ENCODE results near the gene TOR1A. TPM values are rescaled to one million over a fixed set of nuclear protein-coding genes. Genes with fewer than 3 reads are reported as not detected.

The TOR1A gene
- total RNA-seq, 1 donor from 2014 or later: 32.7 TPM

- DNase-seq (ENCODE audit: low read depth in 2 of 2): no peak
Measured at GRCh38 chr9:129852579-129852978, 28.6 kb upstream of the TOR1A start.

GRCh38 chr9:129851821-129852220 lies 27.9 kb upstream of the TOR1A start:
- no peak for DNase-seq (ENCODE audit: low read depth in 2 of 2)

GRCh38 chr9:129850821-129851550 lies 27.1 kb upstream of the TOR1A start:
- no peak for DNase-seq (ENCODE audit: low read depth in 2 of 2)

- peak in 1 of 2 donors; percentile 86 for DNase-seq (ENCODE audit: low read depth in 2 of 2)
Measured at GRCh38 chr9:129849901-129850300, 26.0 kb upstream of the TOR1A start.

- no peak for DNase-seq (ENCODE audit: low read depth in 2 of 2)
Measured at GRCh38 chr9:129848712-129849441, 24.9 kb upstream of the TOR1A start.

GRCh38 chr9:129845373-129845772 lies 21.4 kb upstream of the TOR1A start:
- no peak for DNase-seq (ENCODE audit: low read depth in 2 of 2)

- no peak for DNase-seq (ENCODE audit: low read depth in 2 of 2)
Measured at GRCh38 chr9:129841071-129841470, 17.1 kb upstream of the TOR1A start.

GRCh38 chr9:129840034-129840433 lies 16.1 kb upstream of the TOR1A start:
- no peak for DNase-seq (ENCODE audit: low read depth in 2 of 2)

- DNase-seq (ENCODE audit: low read depth in 2 of 2): no peak
Measured at GRCh38 chr9:129839324-129840023, 15.5 kb upstream of the TOR1A start.

GRCh38 chr9:129838707-129839259 lies 14.8 kb upstream of the TOR1A start:
- peak in 1 of 2 donors; percentile 91 for DNase-seq (ENCODE audit: low read depth in 2 of 2)

- no peak for DNase-seq (ENCODE audit: low read depth in 2 of 2)
Measured at GRCh38 chr9:129836311-129837007, 12.5 kb upstream of the TOR1A start.

- peak in 1 of 2 donors; percentile 50 for DNase-seq (ENCODE audit: low read depth in 2 of 2)
Measured at GRCh38 chr9:129835860-129836223, 11.9 kb upstream of the TOR1A start.

- peak; percentile 96 to 98 for DNase-seq (ENCODE audit: low read depth in 2 of 2)
Measured at GRCh38 chr9:129835128-129835859, 11.4 kb upstream of the TOR1A start, which contains the start of the genes C9orf78 and USP20. Gene C9orf78, minus strand, starts transcription at chr9:129835275. Its CDS starts 54 bp downstream, at chr9:129835221. Gene USP20, plus strand, starts transcription at chr9:129835458. Its CDS starts 17,098 bp downstream, at chr9:129852556.

- DNase-seq (ENCODE audit: low read depth in 2 of 2): no peak
Measured at GRCh38 chr9:129834489-129835127, 10.7 kb upstream of the TOR1A start.

- DNase-seq (ENCODE audit: low read depth in 2 of 2): no peak
Measured at GRCh38 chr9:129832982-129833381, 9.0 kb upstream of the TOR1A start.

- DNase-seq (ENCODE audit: low read depth in 2 of 2): no peak
Measured at GRCh38 chr9:129828969-129829368, 5.0 kb upstream of the TOR1A start.

- DNase-seq (ENCODE audit: low read depth in 2 of 2): no peak
Measured at GRCh38 chr9:129828051-129828450, 4.1 kb upstream of the TOR1A start.

GRCh38 chr9:129826759-129827158 lies 2.8 kb upstream of the TOR1A start:
- no peak for DNase-seq (ENCODE audit: low read depth in 2 of 2)

GRCh38 chr9:129826344-129826743 lies 2.4 kb upstream of the TOR1A start:
- no peak for DNase-seq (ENCODE audit: low read depth in 2 of 2)

- no peak for DNase-seq (ENCODE audit: low read depth in 2 of 2)
Measured at GRCh38 chr9:129823542-129823934, 398 bp downstream of the TOR1A start.

All from lung microvascular endothelial cell (primary cell).